ENCODE data around the gene ALDH1A3. TPM values are rescaled to one million over a fixed set of nuclear protein-coding genes. Genes with fewer than 3 reads are reported as not detected.

ALDH1A3 gene
- 5,398 and 6,043 TPM in 2 replicates for total RNA-seq (2014; rRNA removed)
- Bru-seq, nascent RNA = percentile 99 among the genes with signal in this experiment
- BruChase-seq, experiment 1, labeled RNA remaining after a 6-hour chase = percentile 99 among the genes with signal in this experiment
- percentile 99 among the genes with signal in this experiment for BruChase-seq, experiment 2, labeled RNA remaining after a 2-hour chase
- long read RNA-seq, transcript ALDH1A3-202 (10 exons, 3,104 nt) = minor isoform, 28 of 2,028 reads
- long read RNA-seq, transcript ALDH1A3-201 (13 exons, 3,924 nt) = major isoform, 1,603 of 2,028 reads
- long read RNA-seq, partial matches to known transcripts = 185 of 2,028 reads
- long read RNA-seq, other reads (novel, unspliced or antisense) = 209 of 2,028 reads

DNA sequence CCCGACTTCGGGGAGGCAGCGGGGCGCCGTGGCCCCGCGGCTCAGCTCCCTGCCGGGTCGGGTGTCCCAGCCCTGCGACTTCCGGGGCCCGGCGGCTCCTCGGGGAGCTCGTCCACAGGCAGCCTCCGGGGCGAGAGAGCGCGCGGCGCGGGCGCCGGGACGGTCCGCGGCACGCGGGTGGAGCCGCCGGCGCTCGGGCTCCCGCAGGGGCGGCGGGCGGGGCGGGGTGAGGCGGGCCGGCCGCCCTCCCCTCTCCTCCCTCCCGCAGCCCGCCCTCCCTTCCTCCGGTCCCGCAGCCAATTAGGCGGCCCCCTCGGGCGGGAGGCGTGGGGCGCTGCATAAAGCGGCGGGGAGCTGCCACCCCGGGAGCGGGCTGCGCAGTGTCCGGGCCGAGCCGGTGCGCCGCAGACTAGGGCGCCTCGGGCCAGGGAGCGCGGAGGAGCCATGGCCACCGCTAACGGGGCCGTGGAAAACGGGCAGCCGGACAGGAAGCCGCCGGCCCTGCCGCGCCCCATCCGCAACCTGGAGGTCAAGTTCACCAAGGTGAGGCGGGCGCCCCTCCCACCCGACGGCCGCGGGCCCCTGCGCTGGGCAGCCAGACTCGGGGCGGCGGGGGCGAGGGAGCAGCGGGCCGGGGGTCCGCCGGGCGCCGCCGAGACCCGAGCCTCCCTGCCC is at the start of gene ALDH1A3:
TSS of gene ALDH1A3 (plus strand) at position 368 of the 675 bp plus-strand sequence. CDS start at position 445, 77 bp downstream.
- Histone ChIP-seq H3K27ac (ENCODE audit: low read length) (peak within 1 kb of the TSS; percentile 95), H3K27me3 (ENCODE audit: low read length) (no peaks in the 10 kb centered on the region), H3K4me2 (ENCODE audit: low read length) (peak within 1 kb of the TSS; percentile 93), H3K9me2 (replicated peaks; ENCODE audit: low read length) (no peaks in the 10 kb centered on the region), H3K4me1 (ENCODE audit: insufficient read depth, low read length) (peaks cover 32% of the 10 kb centered on the region), H3F3A (ENCODE audit: low read length, unreplicated experiment) (peaks cover 27% of the 10 kb centered on the region), H4K20me1 (ENCODE audit: low read length) (peaks cover 46% of the 10 kb centered on the region), H3K36me3 (ENCODE audit: low read depth, low read length) (peaks cover 46% of the 10 kb centered on the region), H2AFZ (ENCODE audit: low read length) (no peak within 1 kb of the TSS), H3K4me3 (ENCODE audit: low read length) (peak within 1 kb of the TSS; percentile 78), H3K79me2 (ENCODE audit: low read length) (peaks cover 77% of the 10 kb centered on the region), H3K9me3 (ENCODE audit: low read length) (no peaks in the 10 kb centered on the region), H3K9ac (ENCODE audit: low read length) (peak within 1 kb of the TSS; percentile 100)
- CTCF ChIA-PET = no interaction called here
- intact Hi-C loops (cut with micrococcal nuclease) = no loop called here
- no TSS peak for BruUV-seq (replicated peaks)
- TF ChIP-seq, protein P1, sequence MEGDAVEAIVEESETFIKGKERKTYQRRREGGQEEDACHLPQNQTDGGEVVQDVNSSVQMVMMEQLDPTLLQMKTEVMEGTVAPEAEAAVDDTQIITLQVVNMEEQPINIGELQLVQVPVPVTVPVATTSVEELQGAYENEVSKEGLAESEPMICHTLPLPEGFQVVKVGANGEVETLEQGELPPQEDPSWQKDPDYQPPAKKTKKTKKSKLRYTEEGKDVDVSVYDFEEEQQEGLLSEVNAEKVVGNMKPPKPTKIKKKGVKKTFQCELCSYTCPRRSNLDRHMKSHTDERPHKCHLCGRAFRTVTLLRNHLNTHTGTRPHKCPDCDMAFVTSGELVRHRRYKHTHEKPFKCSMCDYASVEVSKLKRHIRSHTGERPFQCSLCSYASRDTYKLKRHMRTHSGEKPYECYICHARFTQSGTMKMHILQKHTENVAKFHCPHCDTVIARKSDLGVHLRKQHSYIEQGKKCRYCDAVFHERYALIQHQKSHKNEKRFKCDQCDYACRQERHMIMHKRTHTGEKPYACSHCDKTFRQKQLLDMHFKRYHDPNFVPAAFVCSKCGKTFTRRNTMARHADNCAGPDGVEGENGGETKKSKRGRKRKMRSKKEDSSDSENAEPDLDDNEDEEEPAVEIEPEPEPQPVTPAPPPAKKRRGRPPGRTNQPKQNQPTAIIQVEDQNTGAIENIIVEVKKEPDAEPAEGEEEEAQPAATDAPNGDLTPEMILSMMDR (conservative IDR thresholded peaks at IDR 0.05; ENCODE audit: low read depth, low read length) = no peak
- TF ChIP-seq EZH2 (IDR thresholded peaks at IDR 0.05; ENCODE audit: low read length, unreplicated experiment) = no peak
- TF ChIP-seq EZH2phosphoT487 (IDR thresholded peaks at IDR 0.05; ENCODE audit: borderline replicate concordance, low read length) = no peak
- POLR2A ChIA-PET (ENCODE audit: unreplicated experiment) = interaction anchor here (0.5 to 1.7 kb wide), 4 partner anchors 26 to 269 kb away, joined by 5 to 18 read pairs (median 10); no protein-coding TSS in a partner anchor
- DNase-seq = peak; percentile 93
- peak; percentile 76 for ATAC-seq

DNA sequence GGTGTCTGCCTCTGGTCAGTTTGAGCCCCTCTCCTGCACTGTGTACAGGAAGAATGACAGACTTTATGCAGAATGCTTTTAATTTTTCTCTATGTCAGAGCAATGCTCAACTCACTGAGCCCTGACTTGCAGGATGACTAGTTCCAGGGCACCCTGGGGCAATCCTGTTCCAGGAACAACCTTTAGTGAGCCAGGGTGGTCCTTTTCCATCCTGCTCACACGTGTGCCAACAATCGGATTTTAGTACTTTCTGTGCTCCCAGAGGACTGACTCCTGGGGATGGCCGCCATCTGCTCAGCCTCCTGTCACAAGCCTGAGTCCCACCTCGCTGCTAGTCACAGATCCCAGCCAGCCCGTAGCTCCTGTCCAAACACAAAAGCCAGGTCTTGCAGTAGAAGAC is 48.2 kb upstream of the ALDH1A3 start:
- intact Hi-C loops (cut with micrococcal nuclease) = no loop called here
- POLR2A ChIA-PET (ENCODE audit: unreplicated experiment) = no interaction called here
- Histone ChIP-seq H3K9me2 (replicated peaks; ENCODE audit: low read length) (no peaks in the 10 kb centered on the region), H3K9ac (ENCODE audit: low read length) (no peak overlapping the region), H3K9me3 (ENCODE audit: low read length) (no peaks in the 10 kb centered on the region), H3F3A (ENCODE audit: low read length, unreplicated experiment) (no peaks in the 10 kb centered on the region), H3K36me3 (ENCODE audit: low read depth, low read length) (no peaks in the 10 kb centered on the region), H3K27me3 (ENCODE audit: low read length) (no peaks in the 10 kb centered on the region), H3K79me2 (ENCODE audit: low read length) (no peaks in the 10 kb centered on the region), H3K4me3 (ENCODE audit: low read length) (no peak overlapping the region), H3K4me2 (ENCODE audit: low read length) (no peak overlapping the region), H3K27ac (ENCODE audit: low read length) (no peak overlapping the region), H4K20me1 (ENCODE audit: low read length) (no peaks in the 10 kb centered on the region), H3K4me1 (ENCODE audit: insufficient read depth, low read length) (no peaks in the 10 kb centered on the region), H2AFZ (ENCODE audit: low read length) (no peak overlapping the region)
- TF ChIP-seq, protein P1 (conservative IDR thresholded peaks at IDR 0.05; ENCODE audit: low read depth, low read length) = no peak
- TF ChIP-seq EZH2phosphoT487 (IDR thresholded peaks at IDR 0.05; ENCODE audit: borderline replicate concordance, low read length) (no peak), EZH2 (IDR thresholded peaks at IDR 0.05; ENCODE audit: low read length, unreplicated experiment) (no peak)
- CTCF ChIA-PET = no interaction called here
- no peak for DNase-seq
- ATAC-seq = no peak
- BruUV-seq (replicated peaks) = no TSS peak

All from PC-3 (cell line).